NCI-H1092 treated with DMSO at 0.1 percent for 48 hours (cell line): ENCODE data around the gene WDR18.
"Not testable (repeated sequence)": the region's sequence is repeated elsewhere in the genome, so short reads cannot be mapped to it uniquely, and the experiment has no call there.

Experiments used
- DNase-seq: peaks from one replicate; lab custom pipeline; 2025; lab: John Stamatoyannopoulos, UW

Gene WDR18

GRCh38 chr19:950352-951066, 33.6 kb upstream of the WDR18 start:
- DNase-seq: no peak

DNA sequence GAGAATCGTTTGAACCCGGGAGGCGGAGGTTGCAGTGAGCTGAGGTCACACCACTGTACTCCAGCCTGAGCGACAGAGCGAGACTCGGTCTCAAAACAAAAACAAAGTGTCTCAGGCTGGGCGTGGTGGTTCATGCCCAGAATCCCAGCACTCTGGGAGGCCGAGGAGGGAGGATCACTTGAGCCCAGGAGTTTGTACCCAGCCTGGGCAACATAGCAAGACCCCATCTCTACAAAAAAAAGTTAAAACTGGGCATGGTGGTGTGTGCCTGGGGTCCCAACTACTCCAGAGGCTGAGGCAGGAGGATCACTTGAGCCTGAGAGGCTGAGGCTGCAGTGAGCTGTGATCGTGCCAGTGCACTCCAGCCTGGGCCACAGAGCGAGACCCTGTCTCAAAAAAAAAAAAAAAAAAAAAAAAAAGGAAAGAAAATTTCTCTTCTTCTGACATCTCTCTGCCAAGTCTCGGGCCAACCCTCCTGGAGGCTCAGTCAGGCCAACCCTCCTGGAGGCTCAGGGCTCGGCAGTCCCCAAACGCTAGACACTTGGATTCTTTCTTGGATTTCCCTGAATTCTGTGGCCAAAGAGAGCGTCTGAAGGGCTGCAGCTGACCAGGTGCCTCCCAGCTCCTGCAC, 32.0 kb upstream of the WDR18 start:
- DNase-seq: no peak

GRCh38 chr19:952680-953444, 31.3 kb upstream of the WDR18 start:
- no peak for DNase-seq

GRCh38 chr19:953445-954271, 30.5 kb upstream of the WDR18 start:
- no peak for DNase-seq

GRCh38 chr19:954272-954671, 29.9 kb upstream of the WDR18 start:
- DNase-seq: no peak

GRCh38 chr19:954672-955494, 29.3 kb upstream of the WDR18 start:
- DNase-seq: no peak

DNA sequence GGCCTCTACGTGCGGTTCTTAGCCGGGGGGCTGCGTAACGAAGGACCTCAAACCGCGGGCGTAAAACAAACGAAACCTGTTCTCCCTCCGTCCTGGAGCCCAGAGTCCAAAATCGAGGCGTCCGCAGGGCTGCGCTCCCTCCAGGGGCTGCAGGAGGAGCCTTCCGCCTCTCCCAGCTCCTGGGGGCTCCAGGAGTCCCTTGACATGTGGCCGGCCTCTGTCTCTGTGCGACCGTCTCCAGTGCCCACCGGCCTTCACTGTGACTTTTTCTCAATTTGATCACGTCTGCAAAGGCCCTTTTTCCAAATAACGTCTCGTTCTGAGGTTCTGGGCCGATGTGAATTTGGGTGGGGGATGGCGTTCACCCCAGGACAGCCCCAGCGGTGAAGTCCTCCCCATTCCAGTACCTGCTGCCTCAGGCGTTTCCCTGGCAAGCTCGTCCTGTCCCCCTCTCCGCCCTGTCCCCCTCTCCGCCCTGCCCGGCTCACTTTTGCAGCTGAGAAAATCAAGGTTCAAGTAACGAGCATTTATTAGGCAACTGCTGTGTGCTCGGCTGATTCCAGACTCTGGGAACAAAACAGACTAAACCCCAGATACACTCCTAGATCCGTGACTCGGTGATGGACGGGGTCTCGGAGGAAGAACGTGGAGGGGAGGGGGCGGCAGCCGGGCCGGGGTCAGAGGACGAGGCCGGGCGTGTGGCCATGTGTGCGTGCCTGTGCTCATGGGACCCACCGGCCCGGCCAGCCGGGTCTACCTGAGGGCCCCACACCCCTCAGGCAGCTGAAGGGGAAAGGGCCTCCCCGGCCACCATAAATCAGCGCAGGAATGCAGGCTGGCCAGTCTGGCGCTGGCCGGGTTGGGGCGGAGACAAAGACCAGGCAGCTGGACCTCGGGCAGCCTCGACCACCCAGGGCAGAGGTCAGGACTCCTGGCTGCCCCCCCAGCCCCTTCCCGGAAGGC, 28.1 kb upstream of the WDR18 start:
- DNase-seq: no peak

DNA sequence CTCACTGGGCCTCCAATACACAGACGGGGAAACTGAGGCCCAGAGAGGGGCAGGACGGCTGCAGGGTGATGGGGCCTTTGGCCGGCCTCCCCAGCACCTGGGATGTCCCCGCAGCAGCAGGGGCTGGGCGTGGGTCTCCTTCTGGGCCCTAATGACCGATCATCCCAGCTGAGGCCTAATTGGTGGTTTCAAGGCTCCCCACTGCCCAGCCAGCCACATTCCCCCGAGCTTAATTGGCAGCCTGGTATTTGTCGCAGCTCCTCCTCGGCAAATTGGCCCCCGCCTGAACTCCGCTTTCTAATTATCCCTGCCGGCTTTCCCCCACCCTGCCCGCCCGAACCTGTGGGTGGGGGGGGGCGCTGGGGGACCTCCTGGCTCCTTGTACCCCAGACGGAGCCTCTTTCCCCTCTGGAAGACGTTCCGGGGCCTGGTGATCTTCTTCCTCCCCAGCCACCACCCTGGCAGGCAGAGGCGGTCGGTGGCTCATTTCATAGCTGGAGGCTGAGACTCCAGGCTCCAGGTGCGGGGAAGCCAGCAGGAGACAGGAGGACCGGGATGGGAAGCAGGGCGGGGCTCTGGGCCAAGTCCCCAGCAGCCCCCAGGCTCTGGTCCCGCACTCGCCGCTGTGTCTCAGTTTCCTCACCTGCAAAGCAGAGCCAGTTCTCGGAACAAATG, 27.2 kb upstream of the WDR18 start:
- DNase-seq: no peak

DNA sequence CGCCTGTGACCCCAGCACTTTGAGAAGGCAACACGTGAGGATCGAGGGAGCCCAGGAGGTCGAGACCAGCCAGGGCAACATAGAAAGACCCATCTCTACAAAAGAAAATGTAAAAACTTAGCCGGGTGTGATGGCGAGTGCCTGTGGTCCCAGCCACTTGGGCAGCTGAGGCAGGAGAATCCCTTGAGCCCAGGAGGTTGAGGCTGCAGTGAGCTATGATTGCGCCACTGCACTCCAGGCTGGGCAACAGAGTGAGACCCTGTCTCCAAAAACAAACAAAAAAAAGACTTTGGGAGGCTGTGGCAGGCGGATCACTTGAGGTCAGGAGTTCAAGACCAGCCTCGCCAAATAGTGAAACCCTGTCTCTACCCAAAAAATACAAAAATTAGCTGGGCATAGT, 26.6 kb upstream of the WDR18 start:
- not testable (repeated sequence) for DNase-seq

DNA sequence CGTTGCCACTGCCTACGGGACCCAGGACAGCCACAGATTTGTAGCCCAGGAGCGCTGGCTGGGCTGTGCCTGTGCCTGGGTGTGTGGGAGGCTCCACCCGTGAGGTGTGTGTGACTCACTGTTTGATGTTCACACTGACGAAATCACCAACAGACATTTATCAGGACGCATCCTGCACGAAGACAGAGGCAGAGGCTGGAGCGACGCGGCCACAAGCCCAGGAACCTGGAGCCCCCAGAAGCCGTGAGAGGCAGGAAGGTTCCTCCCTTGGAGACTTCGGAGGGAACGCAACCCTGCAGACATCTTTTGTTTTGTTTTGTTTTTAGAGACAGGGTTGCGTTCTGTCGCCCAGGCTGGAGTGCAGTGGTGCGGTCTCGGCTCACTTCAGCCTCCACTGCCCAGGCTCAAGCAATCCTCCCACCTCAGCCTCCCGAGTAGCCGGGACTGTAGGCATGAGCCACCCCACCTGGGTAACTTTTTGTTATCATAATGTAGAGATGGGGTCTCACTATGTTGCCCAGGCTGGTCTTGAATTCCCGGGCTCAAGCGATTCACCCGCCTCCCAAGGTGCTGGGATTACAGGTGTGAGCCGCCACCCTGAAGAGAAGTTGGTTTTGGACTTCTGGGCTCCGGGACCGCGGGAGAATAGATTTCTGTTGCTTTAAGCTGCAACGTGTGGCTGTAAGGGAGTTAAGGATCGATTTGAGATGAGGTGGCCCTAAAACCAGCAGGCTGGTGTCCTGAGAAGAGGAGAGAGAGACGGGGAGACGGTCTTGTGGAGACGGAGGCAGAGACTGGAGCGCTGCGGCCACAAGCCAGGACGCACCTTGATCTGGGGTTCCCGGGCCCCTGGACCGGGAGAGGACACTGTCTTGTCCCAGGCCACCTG, 24.9 kb upstream of the WDR18 start:
- no peak for DNase-seq

DNA sequence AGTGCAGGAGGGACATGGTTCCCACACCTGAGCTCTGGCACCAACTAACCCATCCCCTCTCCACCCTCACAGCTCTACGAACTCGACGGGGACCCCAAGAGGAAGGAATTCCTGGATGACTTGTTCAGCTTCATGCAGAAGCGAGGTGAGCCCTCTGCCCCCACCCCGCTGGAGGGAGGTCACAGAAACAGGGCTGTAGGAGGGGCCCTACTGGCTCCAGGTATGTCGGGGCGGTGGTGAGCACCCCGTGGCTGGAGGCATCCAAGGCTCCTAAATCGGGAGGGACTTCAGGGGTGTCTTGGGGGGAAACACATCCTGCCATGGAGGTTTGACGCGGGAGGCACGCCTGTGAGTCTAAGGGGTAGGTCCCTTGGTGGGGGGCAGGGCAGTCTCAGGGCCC, 24.1 kb upstream of the WDR18 start:
- no peak for DNase-seq

DNA sequence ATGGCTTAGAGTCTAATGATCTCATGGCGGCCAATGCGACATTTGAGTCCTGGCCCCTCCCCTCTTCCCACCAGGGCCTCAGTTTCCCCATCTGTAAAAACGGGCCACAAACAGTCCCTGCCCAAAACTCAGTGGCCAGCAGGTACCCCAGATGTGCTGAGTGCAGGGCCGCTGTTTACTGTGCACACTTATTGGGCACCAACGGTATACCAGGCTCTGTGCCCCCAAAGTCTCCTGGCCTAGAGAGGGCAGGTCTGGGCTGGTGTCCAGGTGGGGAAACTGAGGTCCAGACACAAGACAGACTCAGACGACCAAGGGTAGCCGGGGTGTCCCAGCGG, 23.6 kb upstream of the WDR18 start:
- no peak for DNase-seq

DNA sequence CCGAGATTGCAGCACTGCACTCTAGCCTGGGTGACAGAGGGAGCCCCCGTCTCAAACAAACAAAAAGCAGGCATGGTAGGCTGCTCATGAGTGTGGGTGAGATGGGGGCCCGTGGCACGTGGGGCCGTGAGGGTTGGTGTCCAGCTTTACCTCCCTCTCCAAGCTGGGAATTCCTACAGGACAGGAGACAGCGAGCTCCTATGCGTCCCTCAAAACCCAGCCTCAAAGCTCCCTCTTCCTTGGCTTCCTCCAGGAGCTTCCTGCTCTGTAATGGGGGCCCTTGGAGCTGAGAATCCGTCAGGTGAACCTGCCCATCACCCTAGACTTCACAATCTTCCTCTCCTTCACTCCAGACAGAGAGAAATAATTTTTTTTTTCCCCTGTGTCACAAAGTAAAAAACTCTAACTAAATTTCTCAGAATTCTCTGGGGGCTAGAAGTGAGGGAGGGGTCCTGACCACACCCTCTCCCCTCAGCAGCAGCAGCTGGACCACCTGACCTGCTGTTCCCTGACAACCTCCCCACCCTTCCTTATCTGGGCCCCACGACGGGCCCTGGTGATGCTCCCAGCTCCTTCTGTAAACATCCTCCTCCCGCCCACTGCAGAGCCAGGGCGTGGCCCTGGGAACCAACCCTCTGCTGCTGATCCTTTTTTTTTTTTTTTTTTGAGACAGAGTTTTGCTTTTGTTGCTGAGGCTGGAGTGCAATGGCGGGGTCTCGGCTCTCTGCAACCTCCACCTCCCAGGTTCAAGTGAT, 22.1 kb upstream of the WDR18 start:
- no peak for DNase-seq

- DNase-seq: no peak
Observed at GRCh38 chr19:962683-963400, 21.3 kb upstream of the WDR18 start.

DNA sequence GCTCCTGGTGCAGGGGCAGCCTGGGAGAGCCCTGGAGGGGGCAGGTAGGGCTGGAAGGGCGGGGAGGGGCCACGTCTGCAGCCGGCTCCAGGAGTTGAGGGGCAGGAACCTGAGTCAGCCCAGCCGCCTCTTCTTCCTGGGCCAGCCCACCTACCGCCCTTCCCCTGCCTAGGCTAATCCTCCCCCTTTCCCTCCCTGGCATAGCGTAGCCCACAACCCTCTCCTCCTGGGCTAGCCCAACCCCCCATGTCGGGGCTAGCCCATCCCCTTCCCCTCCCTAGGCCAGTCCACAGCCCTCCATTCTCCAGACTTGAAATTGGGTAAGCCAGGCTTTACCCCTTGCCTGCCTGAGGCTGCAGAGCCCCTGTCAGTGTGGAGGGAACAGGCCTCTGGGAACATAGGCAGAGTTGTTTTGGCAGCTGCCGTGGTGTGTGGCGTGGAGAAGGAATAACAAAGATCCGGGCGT, 20.6 kb upstream of the WDR18 start:
- DNase-seq: no peak

GRCh38 chr19:964116-964520, 20.0 kb upstream of the WDR18 start:
- no peak for DNase-seq
